Right lobe of liver (tissue), 4 donors: ENCODE results near the gene BTLA.

ENCODE experiments used
- CTCF ChIP-seq, 4 donors: fragments of 200-600 bp in 3 of 4; fragments of 450-650 bp in 1 of 4; IDR thresholded peaks; one replicate each; pipeline versions ENCODE4 v1.5.1 to v1.8.0; 2016 to 2022; ENCODE audit warnings: antibody characterized with exemption in 4 of 4, mild to moderate bottlenecking in 2 of 4
- POLR2A ChIP-seq: fragments of 450-650 bp; IDR thresholded peaks from one replicate; pipeline ENCODE4 v1.6.1; 2017; ENCODE audit warnings: antibody characterized with exemption, mild to moderate bottlenecking
- donor health status: DM: no; HTN: no; CAD: no.
- donor health status: DM: no; HTN: no; CAD: no.
- donor health status: DM: no; HTN: yes; CAD: no.

- TF ChIP-seq CTCF (IDR thresholded peaks at IDR 0.05): no peak
- TF ChIP-seq POLR2A: no peak
These were observed 21.4 kb downstream of the BTLA start for GRCh38 chr3:112477891-112478290.
